Keratinocyte (primary cell): ENCODE results near the gene DTYMK. TPM values are rescaled to one million over a fixed set of nuclear protein-coding genes. Genes with fewer than 3 reads are reported as not detected.

Source experiments
- DNase-seq: peaks from one replicate; pipeline ENCODE4 v3.0.0-alpha.2; 2011; ENCODE audit warnings: low read depth, missing footprints, low spot score
- FAIRE-seq: peaks from 2 replicates; lab custom pipeline; 2011; peaks lifted over from hg19 to GRCh38; lab: Jason Lieb, UNC
- H2AFZ ChIP-seq: 2 replicates; pipeline ENCODE4 v1.6.0; 2012; ENCODE audit warnings: low read length, control low read depth, inconsistent platforms; ENCODE audit not compliant: control insufficient read depth
- H3K27ac ChIP-seq: 2 replicates; pipeline ENCODE4 v1.5.1; 2011; ENCODE audit warnings: low read length; ENCODE audit not compliant: control insufficient read depth, insufficient read depth
- H3K27me3 ChIP-seq: 3 replicates; pipeline ENCODE4 v1.6.0; 2011; ENCODE audit warnings: low read length; ENCODE audit not compliant: control insufficient read depth, insufficient read depth; ENCODE audit errors: extremely low read depth
- H3K36me3 ChIP-seq, 2 experiments: 2 replicates in 1 of 2; 3 replicates in 1 of 2; pipeline ENCODE4 v1.5.1; 2011; ENCODE audit warnings: low read length in 2 of 2, mild to moderate bottlenecking in 1 of 2; ENCODE audit not compliant: control insufficient read depth in 2 of 2, insufficient read depth in 2 of 2; ENCODE audit errors: extremely low read depth in 1 of 2
- H3K4me1 ChIP-seq: 3 replicates; pipeline ENCODE4 v1.5.1; 2011; ENCODE audit warnings: low read length; ENCODE audit not compliant: control insufficient read depth, insufficient read depth; ENCODE audit errors: extremely low read depth
- H3K4me2 ChIP-seq: 3 replicates; pipeline ENCODE4 v1.6.0; 2011; ENCODE audit warnings: low read depth, low read length; ENCODE audit not compliant: control insufficient read depth, insufficient read depth; ENCODE audit errors: extremely low read depth
- H3K4me3 ChIP-seq, 3 experiments: fragments of 200-600 bp in 1 of 3; sonication (generic) in 1 of 3; 2 replicates in 2 of 3; 3 replicates in 1 of 3; pipeline ENCODE4 v1.5.1; 2011 to 2016; ENCODE audit warnings: low read length in 3 of 3, mild to moderate bottlenecking in 3 of 3, control low read depth in 2 of 3, inconsistent platforms in 1 of 3, low read depth in 1 of 3, mixed read lengths in 1 of 3, mixed run types in 1 of 3, moderate library complexity in 1 of 3; ENCODE audit not compliant: control insufficient read depth in 2 of 3, insufficient read depth in 2 of 3; ENCODE audit errors: extremely low read depth in 1 of 3
- H3K79me2 ChIP-seq: 2 replicates; pipeline ENCODE4 v1.6.0; 2012; ENCODE audit warnings: low read length; ENCODE audit not compliant: control insufficient read depth, insufficient read depth
- H3K9ac ChIP-seq: 3 replicates; pipeline ENCODE4 v1.6.0; 2011; ENCODE audit warnings: low read length; ENCODE audit not compliant: control insufficient read depth, insufficient read depth; ENCODE audit errors: extremely low read depth
- H3K9me1 ChIP-seq: 3 replicates; pipeline ENCODE4 v1.6.0; 2011; ENCODE audit warnings: low read length; ENCODE audit not compliant: control insufficient read depth, insufficient read depth; ENCODE audit errors: extremely low read depth
- H3K9me3 ChIP-seq: 2 replicates; pipeline ENCODE4 v1.5.1; 2012; ENCODE audit warnings: low read depth, low read length; ENCODE audit not compliant: control insufficient read depth
- H4K20me1 ChIP-seq: 3 replicates; pipeline ENCODE4 v1.6.0; 2011; ENCODE audit warnings: low read length; ENCODE audit not compliant: control insufficient read depth, insufficient read depth; ENCODE audit errors: extremely low read depth
- EZH2 ChIP-seq: IDR thresholded peaks from one replicate; pipeline ENCODE4 v1.6.1; 2012; ENCODE audit warnings: inconsistent platforms, mild to moderate bottlenecking, low read length, moderate library complexity
- dilution Hi-C: fragments of 300-500 bp; cut with MboI; formaldehyde crosslinking; loops from one replicate; pipeline ENCODE4 v1.7.0; 2020; ENCODE audit warnings: low sequenced_read_pairs; ENCODE audit not compliant: extremely low pct_ligation_motif_present
- polyA plus RNA-seq, 5 experiments: library from polyadenylated mRNA; depleted of rRNA in 3 of 5; stranded (reverse) in 3 of 5; stranded (forward) in 1 of 5; unstranded in 1 of 5; fragments of >200 nt; gene quantifications; 1 replicate in 1 of 5; 2 replicates in 3 of 5; 3 replicates in 1 of 5; pipeline versions ENCODE4 v1.2.1 to v1.2.3, GENCODE V29; 2011 to 2012; ENCODE audit warnings: missing spikeins in 2 of 5, low read depth in 1 of 5, low replicate concordance in 1 of 5
- TF ChIP-seq, protein P1 (sequence below), 3 experiments: IDR thresholded peaks in 1 of 3; conservative IDR thresholded peaks in 1 of 3; optimal IDR thresholded peaks in 1 of 3; 2 replicates in 2 of 3; 3 replicates in 1 of 3; pipeline versions ENCODE3 to v1.5.1; 2011; ENCODE audit warnings: low read length in 3 of 3, mild to moderate bottlenecking in 3 of 3, moderate library complexity in 2 of 3, control low read depth in 1 of 3, inconsistent platforms in 1 of 3; ENCODE audit not compliant: insufficient read depth in 2 of 3; ENCODE audit errors: extremely low read depth in 1 of 3

Gene DTYMK
- polyA plus RNA-seq, 1 donor (not counting 4 experiments of a cell fraction or from before 2014, with no cell fraction given): 31.6 TPM

DNA sequence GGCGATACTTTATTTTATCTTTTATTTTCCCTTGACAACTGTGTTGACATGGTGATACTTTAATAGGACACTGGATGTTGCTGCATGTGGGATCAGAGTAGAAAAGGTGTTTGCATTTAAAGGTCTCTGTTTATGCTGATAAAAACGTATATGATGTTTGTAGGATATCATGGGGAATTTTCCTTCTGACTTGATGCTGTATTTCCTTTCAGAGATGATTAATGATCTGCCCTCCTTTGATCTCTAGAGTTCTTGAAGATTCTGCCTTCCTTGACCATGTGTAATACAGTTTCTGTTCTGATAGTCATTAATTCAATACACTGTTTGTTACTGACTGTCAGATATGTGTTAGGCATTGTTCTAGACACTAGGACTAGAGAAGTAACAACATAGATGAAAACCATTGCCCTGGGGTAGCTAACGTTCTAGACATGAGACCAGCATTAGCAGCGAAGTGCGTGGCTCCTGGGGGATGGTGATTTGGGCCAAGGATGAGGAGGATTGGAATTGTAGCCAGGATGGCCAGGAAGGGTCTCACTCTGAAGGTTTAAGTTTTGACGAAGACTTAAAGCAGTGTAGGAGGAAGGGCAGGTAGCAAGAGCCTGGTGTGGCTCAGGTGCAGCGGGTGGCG is 46.3 kb downstream of the DTYMK start:
- H3K36me3 ChIP-seq: peaks cover 1 to 13% of the 10 kb centered on the region in 2 experiments
- H3K9ac ChIP-seq: no peak overlapping the region
- no peaks in the 10 kb centered on the region for H3K9me1 ChIP-seq
- no peak for DNase-seq
- H3K27me3 ChIP-seq: no peaks in the 10 kb centered on the region
- H2AFZ ChIP-seq: no peak overlapping the region
- H3K4me2 ChIP-seq: no peak overlapping the region
- H4K20me1 ChIP-seq: peaks cover 5% of the 10 kb centered on the region
- no peak for FAIRE-seq
- no peak overlapping the region for H3K27ac ChIP-seq
- no peaks in the 10 kb centered on the region for H3K9me3 ChIP-seq
- peaks cover 83% of the 10 kb centered on the region for H3K79me2 ChIP-seq
- no peak for TF ChIP-seq EZH2
- TF ChIP-seq, protein P1, sequence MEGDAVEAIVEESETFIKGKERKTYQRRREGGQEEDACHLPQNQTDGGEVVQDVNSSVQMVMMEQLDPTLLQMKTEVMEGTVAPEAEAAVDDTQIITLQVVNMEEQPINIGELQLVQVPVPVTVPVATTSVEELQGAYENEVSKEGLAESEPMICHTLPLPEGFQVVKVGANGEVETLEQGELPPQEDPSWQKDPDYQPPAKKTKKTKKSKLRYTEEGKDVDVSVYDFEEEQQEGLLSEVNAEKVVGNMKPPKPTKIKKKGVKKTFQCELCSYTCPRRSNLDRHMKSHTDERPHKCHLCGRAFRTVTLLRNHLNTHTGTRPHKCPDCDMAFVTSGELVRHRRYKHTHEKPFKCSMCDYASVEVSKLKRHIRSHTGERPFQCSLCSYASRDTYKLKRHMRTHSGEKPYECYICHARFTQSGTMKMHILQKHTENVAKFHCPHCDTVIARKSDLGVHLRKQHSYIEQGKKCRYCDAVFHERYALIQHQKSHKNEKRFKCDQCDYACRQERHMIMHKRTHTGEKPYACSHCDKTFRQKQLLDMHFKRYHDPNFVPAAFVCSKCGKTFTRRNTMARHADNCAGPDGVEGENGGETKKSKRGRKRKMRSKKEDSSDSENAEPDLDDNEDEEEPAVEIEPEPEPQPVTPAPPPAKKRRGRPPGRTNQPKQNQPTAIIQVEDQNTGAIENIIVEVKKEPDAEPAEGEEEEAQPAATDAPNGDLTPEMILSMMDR (optimal IDR thresholded peaks at IDR 0.05 in 1 of 3, IDR thresholded peaks at IDR 0.05 in 1 of 3, conservative IDR thresholded peaks at IDR 0.05 in 1 of 3; ENCODE audit: extremely low read depth in 1 of 3, insufficient read depth in 2 of 3, low read length in 3 of 3): no peak
- no peak overlapping the region for H3K4me3 ChIP-seq
- peaks cover 9% of the 10 kb centered on the region for H3K4me1 ChIP-seq
- dilution Hi-C loops: no loop called here

DNA sequence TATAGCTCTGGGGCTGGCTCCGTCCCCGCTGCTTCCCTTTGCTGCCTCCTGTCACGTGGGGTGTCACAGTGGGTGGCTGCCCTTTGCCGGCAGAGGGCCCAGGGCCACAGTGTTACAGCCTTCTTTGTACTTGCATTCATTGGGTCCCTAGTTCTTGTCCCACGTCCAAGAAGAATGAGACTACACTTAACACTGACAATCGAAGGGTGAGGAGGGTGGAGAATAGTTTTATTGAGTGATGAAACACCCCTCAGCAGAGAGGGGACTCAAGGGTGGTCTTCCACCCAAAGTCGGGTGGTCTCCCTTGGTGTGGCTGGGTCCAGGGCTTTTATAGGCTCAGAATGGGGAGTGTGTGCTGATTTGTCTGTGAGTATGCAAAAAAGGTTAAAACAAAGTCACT is 47.2 kb downstream of the DTYMK start:
- dilution Hi-C loops: no loop called here
- Histone ChIP-seq H3K9ac (no peak overlapping the region), H4K20me1 (peaks cover 2% of the 10 kb centered on the region)

More for the DNA sequence above, 47.2 kb downstream of the DTYMK start:
- no peaks in the 10 kb centered on the region for H3K27me3 ChIP-seq
- H2AFZ ChIP-seq: no peak overlapping the region
- TF ChIP-seq EZH2: no peak
- TF ChIP-seq, protein P1 (optimal IDR thresholded peaks at IDR 0.05 in 1 of 3, IDR thresholded peaks at IDR 0.05 in 1 of 3, conservative IDR thresholded peaks at IDR 0.05 in 1 of 3; ENCODE audit: extremely low read depth in 1 of 3, insufficient read depth in 2 of 3, low read length in 3 of 3): no peak
- H3K9me1 ChIP-seq: no peaks in the 10 kb centered on the region
- no peaks in the 10 kb centered on the region for H3K9me3 ChIP-seq
- H3K79me2 ChIP-seq: peaks cover 85% of the 10 kb centered on the region
- no peak overlapping the region for H3K4me3 ChIP-seq
- DNase-seq: no peak
- H3K36me3 ChIP-seq: peaks cover 0 to 13% of the 10 kb centered on the region in 2 experiments
- no peak for FAIRE-seq
- H3K27ac ChIP-seq: no peak overlapping the region
- peaks cover 9% of the 10 kb centered on the region for H3K4me1 ChIP-seq
- H3K4me2 ChIP-seq: no peak overlapping the region
